HCT116 (cell line): Measurements from ENCODE around the gene KIRREL1.

Experiments
- EZH2 ChIP-seq: fragments of 200-600 bp; sonication (generic); IDR thresholded peaks from 2 replicates; pipeline ENCODE4 v1.6.1; 2017; ENCODE audit warnings: antibody characterized with exemption, mixed run types
- ZFX ChIP-seq: fragments of 450-650 bp; IDR thresholded peaks from 2 replicates; pipeline ENCODE4 v1.6.1; 2017

- TF ChIP-seq ZFX: no peak
- TF ChIP-seq EZH2: no peak
Measured at GRCh38 chr1:158107916-158108315, 114.5 kb downstream of the KIRREL1 start.
